H4 (cell line): ENCODE measurements around the gene KHSRP. TPM values are rescaled to one million over a fixed set of nuclear protein-coding genes. Genes with fewer than 3 reads are reported as not detected.

Source experiments
- DNase-seq: peaks from one replicate; pipeline ENCODE4 v3.0.0-alpha.2; 2015; ENCODE audit warnings: low spot score
- total RNA-seq: library from RNA; depleted of rRNA; stranded (reverse); fragments of >200 nt; shearing (Covaris generic); gene quantifications from 2 replicates; pipeline ENCODE4 v1.2.3, GENCODE V29; 2014

The KHSRP gene
- total RNA-seq, 1 experiment from 2014 or later = 48.5 TPM

DNA sequence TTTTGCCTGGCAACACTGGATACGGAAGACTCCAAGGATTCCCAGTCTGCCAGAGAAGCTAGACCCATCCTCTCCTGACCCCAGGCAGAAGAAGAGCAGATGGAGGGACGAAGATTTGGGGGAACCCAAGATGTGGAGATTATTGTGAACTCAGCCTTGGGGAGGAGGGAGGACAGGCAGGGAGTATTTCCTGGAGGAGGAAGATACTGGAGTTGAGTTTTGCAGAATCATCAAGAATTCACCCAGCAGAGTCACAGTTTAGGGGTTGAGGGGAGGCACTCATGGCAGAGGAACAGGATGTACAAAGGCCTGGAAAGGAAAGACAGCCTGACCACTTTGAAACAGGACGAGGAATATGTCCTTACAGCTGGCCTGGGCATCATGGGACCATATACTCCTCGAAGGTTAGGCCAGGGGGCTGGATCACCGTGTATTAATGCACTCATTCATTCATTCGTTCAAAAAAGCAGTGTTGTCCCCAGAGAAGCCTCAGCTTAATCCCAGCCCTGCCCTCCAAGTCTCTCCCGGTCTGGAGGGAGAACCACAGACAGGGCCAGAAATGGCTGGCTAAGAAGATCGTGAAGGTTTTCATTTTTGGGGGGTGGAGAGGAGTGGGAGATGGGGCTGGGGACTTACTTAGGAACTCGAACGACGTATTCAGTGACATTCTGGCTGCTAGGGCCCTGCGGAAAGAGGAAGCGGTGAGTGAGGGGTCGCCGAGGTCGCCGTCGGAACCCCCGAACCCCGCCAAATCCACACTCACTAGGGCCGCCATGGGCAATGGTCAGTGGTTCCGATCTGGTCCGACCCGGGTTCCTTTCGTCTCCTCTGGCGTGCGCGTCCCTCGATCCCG, 32.2 kb downstream of the KHSRP start:
- DNase-seq = no peak

DNA sequence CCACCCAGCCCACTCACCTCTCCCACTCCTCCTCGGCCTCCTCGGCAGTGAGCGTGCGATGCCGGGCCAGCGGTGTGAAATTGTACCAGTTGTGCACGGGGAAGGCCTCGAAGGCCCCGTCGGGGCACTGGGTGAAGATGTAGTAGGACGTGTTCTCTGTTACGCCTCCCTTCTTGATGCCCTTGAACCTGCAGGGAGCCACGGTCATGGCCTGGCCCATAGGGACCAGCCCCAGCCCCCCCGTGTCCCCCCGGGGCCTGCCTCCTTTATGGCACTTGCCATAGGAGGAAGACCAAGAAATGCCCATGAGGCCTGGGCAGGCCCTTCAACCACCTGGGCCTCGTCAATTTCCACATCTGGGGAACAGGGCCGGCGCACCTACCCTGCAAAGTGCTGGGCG, 37.2 kb downstream of the KHSRP start:
- DNase-seq = no peak

DNA sequence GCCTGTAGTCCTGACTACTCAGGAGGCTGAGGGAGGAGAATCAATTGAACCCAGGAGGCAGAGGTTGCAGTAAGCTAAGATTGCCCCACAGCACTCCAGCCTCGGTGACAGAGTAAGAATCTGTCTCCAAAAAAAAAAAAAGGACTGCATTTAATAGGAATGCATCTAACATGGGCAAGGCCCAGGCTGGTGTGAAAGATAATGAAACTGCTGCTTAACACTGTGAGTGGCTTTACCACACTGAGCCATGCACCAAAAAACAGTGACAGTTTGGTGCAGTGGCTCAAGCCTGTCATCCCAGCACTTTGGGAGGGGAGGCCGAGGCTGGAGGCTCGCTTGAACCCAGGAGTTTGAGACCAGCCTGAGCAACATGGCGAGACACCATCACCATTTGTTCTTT, 40.2 kb downstream of the KHSRP start:
- DNase-seq = no peak

DNA sequence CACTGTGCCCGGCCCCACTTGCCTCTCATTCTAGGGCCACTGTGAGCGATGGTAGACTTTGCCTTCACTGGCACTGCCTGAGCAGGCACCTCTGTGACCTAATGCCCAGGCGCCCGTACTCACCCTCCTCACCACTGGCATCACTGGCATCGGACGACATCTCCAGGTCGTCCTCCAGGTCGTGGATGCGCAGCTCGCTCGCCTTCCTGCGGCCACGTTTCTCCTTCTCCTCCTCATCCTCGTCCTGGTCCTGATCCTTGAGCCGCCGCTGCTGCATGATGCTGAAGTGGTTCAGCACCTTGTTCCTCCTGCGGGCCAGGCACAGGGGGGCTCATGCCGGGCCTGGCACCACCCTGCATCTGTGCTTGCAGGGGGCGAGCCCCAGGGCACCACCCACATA, 41.4 kb downstream of the KHSRP start:
- DNase-seq = no peak

DNA sequence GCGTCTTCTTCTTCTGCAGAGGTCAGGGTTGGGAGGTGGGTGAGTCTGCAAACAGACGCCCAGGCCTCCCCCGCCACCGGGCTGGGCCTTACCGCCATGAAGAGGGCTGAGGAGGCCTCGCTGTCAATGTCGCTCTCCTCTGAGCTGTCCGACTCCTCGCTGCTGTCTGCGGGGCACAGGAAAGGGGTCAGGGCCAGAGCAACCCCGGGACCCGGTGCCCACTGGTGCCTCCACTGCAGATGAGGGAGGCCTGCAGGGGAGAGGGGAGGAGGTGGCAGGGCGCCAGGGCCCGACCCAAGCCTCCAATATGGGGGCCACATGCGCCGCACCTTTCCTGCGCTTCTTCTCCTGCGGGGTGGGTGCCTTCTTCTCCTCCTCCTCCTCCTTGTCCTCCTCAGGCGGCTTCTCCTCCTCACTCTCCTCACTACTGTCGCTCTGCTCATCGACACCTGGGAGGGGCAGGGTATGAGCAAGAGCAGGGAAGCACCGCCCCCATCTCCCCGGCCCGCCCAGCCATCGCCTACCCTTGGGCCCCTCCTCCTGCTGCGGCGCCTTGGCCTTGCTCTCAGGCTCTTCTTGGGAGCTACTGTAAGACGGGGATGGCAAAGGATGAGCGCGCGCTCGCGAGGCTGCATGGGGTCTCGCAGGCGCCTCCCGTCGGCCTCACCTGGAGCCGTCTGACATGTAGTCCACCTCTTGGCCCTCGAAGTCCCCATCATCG, 43.4 kb downstream of the KHSRP start:
- DNase-seq = no peak

DNA sequence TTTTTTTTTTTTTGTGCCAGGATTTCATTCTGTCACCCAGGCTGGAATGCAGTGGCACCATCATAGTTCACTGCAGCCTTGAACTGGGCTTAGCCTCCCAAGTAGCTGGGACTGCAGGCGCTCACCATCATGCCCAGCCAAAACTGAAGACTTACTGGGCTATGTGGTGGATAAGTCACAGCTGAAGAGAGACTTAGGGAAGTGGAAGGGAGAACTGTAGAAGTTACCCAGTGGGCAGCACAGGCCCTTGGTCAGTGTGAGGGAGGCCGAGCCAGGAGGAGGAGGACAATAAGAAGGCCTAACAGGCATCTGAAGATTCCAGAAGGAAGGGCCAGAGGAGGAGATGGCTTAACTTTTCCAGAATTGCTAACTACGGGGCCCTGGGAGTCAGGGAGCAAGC, 44.9 kb downstream of the KHSRP start:
- DNase-seq = no peak

DNA sequence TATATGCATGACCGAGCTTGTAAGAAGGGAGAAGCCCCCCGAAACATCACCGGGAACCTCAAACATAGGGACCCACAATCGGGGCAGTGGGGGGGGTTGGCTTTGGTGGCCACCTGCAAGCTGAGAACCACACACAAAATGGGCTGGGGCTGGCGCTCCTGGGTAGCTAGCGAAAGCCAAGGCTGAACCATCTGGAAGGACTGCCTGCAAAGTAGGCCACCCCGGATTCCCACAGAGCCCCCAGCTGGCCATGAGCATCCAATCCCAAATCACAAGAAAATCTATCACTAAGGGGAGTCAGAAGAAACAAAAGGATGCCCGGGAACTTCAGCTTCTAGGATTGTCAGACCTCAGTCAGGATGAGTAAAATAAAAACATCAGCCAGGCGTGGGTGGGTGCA, 46.1 kb downstream of the KHSRP start:
- no peak for DNase-seq

DNA sequence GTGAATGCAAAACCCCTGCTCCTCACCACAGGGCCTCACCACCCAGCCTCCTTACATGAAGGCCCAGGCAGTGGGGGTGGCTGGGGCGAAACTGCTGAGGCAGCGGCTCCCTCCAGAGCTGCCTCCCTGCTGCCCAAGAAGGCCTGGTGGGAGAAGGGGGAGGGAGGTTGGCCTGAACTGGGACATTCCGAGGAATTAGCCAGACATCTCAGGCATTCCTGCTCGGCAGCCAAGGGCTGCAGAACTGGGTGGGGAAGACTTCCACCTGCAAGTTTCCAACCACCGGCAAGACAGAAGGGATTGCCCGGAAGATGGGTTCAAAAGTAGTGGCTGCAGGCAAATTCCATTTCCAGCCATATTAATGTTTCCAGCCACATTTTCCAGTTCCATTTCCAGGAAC, 46.6 kb downstream of the KHSRP start:
- DNase-seq = no peak

DNA sequence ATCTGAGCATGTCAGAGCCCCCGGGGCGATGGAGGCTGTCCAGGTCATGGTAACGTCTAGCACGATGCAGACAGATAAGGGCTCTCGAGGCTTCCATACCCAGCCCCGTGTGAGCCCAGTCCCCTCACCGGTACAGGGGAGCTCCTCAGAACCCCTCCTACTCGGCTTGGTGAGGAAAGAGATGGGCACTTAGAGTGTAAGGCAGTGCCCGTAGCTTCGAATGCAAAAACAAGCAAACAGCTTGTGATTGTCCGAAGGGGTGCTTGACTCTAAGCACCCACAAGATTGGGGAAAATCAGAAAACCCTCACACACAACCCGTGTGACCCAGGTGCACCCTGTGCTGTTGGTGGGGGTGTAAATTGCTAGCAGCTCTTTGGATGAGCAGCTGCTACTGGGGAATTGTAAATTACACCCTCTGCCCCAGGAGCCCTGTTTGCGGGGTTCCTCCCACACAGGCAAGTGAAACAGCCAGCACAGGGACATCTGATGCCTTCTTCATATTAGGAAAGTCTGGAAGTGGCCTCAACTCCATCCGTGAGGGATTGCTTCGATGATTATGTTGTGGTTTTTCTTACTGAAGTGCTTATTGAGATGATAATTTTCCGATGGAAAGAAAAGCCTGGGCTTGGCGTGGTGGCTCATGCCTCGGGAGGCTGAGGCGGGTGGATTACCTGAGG, 48.0 kb downstream of the KHSRP start:
- DNase-seq = no peak

DNA sequence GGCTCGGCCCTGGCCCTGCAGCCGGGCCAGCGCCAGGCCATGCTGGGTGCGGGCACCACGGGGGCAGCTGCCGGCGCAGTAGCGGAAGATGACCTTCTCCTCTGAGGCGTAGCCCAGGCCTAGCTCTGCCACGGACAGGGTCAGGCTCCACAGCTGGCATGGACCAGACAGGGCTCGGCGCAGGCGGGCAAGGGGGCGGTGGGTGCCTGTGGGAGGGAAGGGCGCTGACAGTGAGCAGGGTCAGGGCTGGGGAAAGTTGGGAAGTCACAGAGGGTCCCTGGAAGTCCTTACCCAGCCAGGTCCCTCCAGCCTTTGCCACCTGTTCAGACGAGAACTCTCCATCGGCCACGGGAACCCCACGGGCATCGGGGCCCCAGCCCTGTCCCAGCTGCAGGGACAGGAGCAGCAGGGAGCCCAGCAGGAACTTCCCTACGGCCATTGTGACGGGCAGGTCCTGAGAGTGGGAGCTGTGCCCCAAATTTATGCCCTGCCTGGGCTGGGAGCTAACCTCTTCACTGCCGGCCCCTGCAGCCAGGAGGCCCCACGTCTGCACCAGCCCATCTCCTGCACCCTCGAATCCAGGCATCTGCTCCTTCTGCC, 49.1 kb downstream of the KHSRP start, which contains the start of gene PSPN:
Gene PSPN, minus strand, starts transcription at position 523 of the 600 bp plus-strand sequence. Its CDS starts 84 bp downstream, at position 439.
- no peak for DNase-seq

DNA sequence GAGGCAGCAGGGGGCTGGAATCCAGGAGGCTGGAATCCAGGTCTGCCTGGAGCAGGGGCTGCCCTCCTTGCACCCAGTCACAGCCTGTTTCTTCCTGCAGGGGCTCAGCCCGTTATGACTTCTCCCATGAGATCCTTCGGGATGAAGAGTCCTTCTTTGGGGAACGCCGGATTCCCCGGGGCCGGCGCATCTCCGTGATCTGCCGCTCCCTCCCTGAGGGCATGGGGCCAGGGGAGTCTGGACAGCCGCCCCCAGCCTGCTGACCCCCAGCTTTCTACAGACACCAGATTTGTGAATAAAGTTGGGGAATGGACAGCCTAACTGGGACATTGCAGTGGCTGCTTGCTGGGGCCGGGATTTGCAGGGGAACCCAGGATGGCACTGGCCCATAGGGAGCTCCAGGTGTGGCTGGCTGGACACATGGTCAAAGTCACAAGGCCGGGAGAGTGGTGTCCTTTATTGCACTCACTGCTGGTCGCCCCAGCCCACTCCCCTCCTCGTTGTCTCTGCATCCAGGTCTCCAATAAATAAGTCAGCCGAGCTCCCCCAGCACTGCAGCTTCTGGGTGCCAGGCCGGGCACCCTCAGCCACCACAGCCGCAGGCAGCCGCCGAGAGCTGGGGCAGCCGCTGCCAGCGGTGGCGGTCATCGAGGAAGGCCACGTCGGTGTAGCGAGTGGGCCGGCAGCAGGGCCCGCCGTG, 49.8 kb downstream of the KHSRP start:
- no peak for DNase-seq

DNA sequence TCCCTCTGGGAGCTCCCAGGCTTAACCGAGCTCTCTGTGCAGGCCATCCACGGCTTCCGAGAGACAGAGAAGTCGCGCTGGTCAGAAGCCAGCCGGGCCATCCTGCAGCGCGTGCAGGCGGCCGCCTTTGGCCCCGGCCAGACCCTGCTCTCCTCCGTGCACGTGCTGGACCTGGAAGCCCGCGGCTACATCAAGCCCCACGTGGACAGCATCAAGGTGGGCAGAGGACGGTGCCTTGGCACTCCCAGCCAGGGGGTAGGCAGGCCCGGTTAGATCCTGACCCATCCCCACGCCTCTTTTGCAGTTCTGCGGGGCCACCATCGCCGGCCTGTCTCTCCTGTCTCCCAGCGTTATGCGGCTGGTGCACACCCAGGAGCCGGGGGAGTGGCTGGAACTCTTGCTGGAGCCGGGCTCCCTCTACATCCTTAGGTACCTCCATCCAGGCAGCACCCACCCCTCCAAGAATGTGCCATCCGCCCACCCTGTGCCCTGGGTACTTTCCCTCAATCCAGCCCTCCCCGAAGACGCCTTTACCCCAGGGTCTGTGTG, 50.4 kb downstream of the KHSRP start:
- no peak for DNase-seq

DNA sequence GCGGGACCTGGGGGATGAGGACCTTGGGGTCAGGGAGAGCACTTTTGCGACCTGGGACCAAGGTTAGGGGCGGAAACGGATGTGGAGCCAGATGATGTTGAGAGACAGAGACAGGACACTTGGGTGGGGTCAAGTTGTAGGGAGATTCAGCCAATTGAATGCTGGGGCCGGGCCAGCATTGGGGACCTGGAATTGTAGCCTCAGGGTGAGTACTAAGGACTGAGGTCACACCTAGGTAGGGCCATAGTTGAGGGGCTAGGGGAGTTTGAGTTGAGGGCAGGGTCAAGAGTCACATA, 50.9 kb downstream of the KHSRP start:
- DNase-seq = no peak

DNA sequence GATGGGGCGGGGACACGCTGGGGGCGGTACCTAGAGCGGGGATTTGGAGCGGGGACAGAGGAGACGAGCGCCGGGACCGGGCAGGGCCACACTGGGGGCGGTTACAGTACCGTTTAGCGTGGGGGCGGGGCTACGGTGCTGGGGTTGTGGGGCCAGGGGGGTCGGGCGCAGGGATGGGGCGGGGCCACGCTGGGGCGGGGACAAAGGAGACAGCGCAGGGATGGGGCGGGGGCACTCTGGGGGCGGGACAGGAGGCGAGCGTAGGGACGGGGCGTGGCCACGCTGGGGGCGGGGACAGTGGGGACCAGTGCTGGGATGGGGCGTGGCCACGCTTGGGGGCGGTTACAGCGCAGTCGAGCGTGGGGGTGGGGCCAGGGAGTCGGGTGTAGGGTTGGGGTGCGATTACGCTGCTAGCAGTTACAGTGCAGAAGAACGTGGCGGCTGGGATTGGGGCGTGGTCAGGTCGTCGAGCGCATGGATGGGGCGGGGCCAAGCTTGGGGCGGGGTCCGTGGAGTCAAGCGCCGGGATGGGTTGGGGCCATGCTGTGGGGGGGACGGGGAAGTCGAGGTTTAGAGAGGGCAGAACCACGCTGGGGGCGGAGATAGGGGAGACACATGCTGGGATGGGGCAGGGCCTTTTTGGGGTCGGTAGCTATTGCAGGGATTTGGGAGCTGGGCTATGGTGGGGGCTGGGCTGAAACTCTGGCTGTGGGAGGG, 51.4 kb downstream of the KHSRP start:
- DNase-seq = peak; percentile 97

DNA sequence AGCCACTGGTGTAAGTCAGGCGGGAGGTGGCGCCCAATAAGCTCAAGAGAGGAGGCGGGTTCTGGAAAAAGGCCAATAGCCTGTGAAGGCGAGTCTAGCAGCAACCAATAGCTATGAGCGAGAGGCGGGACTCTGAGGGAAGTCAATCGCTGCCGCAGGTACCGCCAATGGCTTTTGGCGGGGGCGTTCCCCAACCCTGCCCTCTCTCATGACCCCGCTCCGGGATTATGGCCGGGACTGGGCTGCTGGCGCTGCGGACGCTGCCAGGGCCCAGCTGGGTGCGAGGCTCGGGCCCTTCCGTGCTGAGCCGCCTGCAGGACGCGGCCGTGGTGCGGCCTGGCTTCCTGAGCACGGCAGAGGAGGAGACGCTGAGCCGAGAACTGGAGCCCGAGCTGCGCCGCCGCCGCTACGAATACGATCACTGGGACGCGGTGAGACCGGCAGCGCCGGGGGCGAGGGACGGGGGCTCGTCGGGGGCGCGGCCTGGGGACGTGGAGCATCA, 52.0 kb downstream of the KHSRP start, which contains the start of gene ALKBH7:
Gene ALKBH7, plus strand, starts transcription at position 201 of the 502 bp plus-strand sequence. Its CDS starts 27 bp downstream, at position 228.
- peak; percentile 99 for DNase-seq

DNA sequence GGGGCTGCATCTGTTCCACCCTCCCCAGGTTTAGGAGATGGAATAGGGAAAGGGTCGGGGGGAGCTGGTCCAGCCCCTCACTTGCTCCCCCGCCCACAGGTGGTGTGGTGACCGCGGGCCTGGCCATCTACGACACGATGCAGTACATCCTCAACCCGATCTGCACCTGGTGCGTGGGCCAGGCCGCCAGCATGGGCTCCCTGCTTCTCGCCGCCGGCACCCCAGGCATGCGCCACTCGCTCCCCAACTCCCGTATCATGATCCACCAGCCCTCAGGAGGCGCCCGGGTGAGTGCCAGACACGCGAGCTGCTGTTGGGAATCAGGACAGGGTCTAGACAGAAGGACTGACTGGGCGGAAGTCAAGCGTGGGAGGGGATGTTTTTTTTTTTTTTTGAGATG, 60.3 kb downstream of the KHSRP start:
- no peak for DNase-seq
